Measurements from ENCODE around the gene C1QL1.

Gene C1QL1

DNA sequence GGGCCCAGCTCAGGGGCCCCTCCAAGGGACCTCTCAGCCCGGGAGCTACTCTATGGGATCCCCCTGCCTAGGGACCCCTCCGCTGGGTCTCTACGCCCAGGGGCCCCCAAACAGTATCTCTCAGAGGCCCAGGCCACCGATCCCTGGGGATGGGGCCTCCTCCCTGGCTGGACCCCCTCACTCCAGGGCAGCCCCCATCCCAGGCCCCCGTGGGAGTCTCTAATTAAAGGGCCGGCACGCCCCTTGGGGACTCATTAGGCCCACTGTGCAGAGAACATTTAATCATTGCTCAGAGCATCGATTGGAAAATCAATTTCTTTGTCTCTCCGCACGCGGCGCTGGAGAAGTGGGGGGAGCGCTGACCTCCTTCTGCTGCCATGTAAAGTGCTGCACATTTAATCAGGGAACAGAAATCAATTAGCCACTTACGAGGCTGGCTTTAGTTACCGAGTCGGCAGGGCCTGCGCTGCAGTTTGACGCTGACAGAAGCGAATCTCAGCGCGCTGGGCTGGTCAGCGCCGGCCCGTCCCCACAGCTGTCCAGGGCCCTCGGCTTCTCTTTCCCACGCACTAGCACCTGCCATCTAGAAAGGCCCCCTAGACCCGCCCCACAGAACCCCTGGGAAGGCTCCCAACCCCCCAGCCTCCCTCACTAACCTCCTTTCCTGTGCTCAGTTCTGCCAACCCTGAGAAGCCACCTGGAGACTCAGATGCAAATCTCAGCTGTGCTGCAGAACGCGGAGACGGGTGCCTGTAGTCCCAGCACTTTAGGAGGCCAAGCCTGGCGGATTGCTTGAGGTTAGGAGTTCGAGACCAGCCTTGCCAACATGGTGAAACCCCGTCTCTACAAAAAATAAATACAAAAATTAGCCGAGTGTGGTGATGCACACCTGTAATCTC, 20.2 kb upstream of the C1QL1 start:
- DNase-seq, result no peak

DNA sequence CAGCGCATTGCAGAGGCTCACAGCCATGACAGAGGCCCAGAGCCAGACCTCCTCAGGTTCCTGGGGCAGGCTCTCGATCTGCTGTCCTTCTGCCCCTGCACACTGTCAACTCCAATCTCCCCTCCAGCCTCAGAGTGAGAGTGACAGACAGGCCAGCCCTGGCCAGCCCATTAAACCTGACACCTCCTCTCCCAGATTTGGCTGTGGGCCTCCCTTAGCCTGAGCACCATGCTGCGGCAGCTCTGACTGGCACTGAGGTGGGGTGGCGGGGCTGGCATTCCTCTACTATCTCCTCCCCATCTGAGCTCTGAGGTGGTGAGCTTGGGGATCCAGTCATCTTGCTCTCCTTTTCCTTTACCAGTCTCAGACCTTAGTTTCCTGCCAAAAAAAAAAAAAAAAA, 15.5 kb upstream of the C1QL1 start:
- DNase-seq, result no peak

DNA sequence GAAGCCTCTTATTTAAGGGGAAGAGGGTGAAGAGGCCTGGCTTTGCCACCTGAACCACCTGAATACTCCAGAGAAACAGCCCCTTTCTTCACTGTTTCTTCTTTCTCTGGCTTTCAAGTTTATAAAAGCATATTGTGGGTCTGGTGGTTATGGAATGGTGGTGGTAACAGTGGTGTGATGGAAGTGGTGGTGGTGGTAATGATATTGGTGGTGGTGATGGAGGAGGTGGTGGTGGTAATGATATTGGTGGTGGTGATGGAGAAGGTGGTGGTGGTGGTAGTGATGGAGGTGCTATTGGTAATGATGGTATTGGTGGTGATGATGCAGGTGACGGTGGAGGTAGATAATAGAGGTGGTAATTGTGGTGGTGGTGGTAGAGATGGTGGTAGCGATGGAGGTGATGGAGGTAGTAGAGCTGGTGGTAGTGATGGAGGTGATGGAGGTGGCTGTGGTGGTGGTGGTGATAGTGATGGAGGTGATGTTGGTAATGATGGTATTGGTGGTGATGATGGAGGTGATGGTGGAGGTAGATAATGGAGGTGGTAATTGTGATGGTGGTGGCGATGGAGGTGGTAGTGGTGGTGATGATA, 14.1 kb upstream of the C1QL1 start:
- no peak for DNase-seq

DNA sequence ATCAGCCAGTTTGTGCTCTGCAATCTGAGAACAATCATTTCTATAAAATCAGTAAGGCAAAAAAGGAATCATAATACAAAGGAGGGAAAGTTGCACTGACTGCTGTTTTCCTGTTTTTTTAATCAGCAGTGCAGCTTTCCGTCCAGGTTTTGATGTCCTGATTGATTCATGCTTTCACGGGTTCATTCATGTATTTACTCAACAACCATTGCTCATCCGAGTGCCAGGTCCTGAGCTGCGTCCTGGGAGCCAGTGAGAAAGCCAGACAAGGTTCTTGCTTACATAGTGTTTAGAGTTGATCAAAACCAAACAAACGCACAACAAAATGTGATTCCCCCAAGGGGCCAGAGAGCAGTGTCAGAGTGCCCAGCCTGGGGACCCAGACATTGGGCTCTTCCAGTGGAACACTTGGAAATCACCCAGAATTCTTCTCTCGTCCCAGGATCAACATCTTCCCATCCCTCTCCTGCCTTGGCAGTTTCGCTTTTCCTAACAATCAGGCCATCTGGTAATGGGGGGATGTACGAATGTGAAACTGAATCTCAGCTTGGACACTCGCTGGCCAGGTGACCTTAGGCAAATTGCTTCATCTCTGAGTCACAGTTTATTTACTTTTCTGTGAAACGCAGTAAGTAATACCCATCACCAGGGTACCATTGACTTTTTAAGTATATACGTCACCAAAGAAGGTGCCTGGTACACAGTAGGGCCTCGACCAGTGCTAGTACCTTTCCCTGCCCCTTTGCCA, 13.3 kb upstream of the C1QL1 start:
- no peak for DNase-seq

DNA sequence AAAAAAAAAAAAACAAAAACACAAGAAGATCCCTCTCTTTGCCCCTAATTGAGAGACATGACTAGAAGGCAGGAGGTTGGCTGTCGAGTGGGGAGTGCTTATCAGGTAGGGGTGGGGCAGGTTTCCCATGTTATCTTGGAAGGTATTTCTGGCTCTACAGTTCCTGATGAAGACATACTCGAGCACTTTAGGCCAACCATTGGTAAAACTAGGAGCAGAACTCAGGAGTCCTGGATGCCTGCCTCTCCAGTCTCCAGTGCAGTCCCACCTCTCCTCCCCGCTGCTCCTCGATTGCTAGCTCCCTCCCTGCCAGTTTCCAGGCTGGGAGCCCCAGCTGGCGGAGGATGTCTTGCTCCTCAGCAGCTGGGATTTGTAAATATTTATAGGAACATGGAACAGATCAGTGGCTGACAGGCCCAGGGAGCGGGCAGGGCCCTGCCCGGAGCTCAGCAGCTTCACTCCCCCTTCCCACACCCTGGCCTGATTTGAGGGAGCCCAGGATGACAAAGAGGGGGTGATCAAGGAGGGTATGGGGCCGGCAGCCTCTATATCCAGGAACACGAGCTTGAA, 11.4 kb upstream of the C1QL1 start:
- DNase-seq, result no peak

DNA sequence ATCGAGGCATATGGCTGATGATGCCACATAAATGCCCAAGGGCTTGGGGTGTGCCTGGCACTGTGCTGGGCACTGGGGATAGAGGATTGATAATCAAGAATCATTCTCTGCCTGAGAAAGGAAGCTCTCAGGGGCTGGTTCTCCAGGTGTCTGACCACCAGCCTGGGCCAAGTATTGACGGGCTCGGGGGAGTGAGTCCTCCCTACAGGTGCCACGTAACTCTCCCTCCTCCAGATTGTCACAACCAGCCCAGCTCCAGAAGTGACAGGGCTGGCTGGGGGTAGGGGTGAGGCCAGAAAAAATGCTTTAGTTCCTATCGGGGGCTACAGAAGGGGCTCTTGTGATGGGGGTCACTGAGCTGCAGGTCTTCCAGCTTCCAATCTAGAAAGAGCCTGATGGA, 10.7 kb upstream of the C1QL1 start:
- DNase-seq, result no peak

DNA sequence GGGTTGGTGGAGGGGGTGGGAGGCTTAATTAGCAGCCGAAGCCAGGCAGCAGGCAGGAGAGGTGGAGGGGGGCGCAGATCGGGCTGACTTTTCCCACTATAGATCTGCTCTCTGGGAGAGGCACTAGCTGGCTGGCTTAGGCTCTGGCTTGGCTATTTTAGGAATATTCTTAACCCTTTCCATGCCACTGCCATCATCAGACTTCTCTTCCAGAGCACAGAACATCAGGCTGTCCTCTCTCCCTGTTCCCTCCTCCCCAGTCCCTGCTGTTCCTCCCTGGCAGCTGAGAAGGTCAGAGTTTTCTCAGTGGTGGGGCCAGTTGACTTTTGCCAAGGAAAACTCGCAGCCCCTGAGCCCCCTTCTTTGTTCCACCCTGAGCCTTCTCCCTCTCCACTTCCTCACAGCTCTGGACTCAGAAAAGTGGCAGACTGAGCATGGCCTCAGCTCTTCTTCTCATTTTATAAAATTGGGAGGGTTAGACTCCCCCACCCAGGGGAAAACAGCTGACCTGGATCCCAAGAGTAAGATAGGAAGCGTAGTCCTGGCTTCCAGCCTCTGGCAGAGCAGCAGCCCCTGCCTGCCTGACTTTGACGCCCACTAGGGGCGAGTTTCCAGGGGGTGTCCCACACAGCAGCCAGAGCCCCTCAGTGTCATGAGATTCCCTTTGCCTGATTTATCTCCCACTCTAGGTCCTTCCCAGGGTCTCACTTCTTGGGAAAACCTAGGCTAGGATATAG, 9.9 kb upstream of the C1QL1 start:
- no peak for DNase-seq

DNA sequence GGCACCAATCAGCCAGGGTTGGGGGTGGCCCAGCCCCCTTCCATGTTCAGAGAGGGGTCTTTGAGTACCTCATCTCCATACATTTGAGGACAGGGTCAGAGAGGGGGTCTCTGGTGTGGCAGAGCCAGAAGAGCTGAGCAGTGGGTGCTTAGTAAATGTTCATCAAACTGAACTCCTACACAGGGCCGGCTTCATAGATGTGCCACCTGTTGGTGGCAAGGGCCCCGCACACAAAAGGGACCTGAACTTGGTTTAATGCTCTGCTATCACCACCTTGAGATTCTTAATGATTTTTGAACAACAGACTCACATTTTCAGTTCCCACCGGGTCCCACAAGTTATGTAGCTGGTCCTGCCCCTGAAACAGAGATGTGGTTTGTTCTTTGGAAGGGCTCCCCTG, 9.0 kb upstream of the C1QL1 start:
- no peak for DNase-seq

DNA sequence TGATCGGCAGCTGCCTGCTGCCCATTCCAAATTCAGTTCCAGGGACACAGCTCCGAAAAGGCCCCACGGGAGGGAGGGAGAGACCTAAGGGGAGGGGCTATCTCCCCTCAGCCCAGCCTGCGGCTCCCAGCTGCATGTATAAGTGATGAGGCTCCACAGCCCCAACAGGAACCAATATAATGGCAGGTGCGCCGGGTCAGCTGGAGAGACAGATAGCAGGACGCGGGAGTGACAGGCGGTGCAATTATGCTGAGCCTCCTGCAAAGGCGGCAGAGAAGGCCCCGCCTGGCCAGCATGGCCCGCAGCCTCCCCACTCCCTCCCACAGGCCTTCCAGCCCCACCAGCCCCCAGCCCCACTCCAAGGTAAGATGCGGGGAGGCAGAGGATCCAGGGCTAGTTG, 8.1 kb upstream of the C1QL1 start:
- DNase-seq, result no peak

DNA sequence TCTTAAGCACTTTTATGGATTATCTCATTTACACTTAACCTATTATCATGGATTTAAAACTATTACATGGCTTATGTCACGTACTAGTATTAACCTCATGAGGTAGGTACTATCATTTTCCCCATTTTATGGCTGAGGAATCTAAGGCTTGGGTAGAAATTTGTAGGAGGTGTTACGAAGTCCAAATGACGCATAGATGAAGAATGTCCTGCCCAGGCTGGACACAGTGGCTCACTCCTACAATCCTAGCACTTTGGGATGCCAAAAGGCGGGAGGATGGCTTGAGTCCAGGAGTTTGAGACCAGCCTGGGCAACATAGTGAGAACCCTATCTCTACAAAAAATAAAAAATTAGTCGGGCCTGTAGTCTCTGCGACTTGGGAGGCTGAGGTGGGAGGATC, 4.8 kb upstream of the C1QL1 start:
- no peak for DNase-seq

DNA sequence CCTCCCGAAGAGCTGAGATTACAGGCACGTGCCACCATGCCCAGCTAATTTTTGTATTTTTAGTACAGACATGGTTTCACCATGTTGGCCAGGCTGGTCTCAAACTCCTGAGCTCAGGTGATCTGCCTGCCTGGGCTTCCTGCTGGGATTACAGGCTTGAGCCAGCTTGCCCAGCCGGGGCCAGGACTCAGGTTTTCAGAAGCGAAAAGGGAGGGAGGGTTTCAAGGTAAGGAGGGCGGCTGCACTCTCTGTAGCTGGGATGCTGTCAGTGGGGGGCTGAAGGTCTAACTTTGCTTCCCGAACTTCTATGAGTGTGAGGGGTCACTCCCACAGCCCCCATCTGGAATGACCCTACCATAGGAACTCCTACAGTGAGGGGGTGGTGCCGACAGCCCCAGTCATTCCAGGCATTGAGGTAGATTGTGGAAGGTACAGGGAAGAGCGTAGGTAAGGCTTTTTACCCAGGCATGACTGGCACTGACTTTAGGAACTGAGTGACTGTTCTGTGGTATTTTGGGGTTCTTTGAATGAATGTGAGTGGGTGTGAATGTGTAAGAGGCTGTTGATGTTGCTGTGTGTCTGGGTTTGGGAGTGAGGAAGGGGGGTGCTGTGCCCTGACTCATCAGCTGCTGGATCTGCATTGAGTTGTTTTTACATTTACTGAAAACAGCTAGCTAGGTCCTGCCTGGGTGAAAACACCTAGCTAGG, 3.8 kb upstream of the C1QL1 start:
- no peak for DNase-seq

DNA sequence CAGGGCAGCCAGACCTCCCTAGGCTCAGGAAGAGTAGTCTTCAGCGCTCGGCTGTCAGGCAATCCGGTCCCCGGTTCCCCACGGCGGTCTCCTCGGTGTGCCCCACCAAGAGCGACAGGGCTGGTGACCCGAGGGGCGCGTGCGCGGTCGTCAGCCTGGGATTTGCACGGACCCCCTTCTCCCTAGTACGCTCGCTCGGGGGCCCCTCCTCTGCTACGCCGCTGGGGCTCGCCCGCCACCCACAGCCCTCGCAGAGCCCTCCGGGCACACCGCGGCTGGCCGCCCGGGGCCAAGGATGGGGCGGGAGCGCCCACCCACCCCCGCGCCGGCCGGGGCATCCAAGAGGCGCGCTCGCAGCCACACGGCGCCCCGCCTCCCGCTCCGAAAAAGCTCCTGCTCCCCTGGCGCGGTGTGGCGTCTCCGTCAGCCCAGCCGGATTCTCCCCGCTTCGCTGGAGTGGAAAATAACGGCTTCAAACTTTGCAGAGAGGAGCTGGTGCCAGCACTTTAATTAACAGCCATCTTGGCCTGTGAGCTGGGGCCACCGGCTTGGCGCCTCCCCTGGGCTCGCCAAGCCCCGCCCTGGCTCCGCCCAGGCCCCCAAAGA, 2.1 kb upstream of the C1QL1 start:
- no peak for DNase-seq

DNA sequence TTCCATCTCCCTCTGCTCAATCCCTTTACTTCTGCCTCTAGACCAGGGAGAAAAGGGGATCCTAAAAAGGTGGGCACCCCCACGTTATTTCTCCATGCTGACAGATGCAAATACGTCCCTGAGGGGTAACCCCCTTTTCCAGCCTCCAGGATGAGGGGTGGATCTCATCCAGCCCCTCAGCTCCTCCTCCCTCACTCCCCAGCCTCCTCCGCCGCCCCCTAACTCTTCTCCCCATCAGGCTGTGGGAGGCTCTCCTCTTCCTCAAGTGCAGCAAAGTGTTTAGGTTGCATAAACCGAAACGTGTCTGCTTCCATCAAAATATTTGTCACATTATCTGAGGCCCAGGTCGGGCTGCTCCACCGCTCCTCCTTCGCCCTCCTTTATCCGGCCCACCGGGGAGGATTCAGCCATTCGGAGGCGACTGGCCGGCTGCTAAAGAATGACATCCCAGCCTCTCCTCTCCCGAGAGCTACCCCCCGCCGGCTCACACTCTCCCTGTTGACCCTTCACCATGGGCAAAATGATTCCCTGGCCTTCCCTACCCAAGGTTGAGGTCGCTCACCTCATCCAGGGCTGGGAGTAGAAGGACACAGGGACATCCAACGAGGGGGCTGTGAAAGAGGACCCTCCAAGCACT, 1.2 kb upstream of the C1QL1 start:
- DNase-seq, result no peak

DNA sequence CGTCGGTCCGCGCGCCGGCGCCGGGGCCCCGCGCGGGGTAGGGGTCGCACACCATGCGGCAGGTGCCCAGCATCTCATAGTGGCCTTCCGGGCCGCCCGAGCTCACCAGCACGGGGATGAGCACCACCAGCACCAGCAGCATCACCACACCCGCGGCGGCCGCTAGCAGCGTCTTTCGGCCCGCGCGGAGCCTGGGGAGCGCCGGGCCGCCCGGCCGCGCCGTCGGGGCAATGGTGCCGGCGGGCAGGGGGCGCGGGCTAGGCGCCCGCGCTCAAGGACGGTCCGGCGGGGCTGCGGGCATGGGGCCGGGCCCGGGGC, 237 bp downstream of the C1QL1 start:
- no peak for DNase-seq

DNA sequence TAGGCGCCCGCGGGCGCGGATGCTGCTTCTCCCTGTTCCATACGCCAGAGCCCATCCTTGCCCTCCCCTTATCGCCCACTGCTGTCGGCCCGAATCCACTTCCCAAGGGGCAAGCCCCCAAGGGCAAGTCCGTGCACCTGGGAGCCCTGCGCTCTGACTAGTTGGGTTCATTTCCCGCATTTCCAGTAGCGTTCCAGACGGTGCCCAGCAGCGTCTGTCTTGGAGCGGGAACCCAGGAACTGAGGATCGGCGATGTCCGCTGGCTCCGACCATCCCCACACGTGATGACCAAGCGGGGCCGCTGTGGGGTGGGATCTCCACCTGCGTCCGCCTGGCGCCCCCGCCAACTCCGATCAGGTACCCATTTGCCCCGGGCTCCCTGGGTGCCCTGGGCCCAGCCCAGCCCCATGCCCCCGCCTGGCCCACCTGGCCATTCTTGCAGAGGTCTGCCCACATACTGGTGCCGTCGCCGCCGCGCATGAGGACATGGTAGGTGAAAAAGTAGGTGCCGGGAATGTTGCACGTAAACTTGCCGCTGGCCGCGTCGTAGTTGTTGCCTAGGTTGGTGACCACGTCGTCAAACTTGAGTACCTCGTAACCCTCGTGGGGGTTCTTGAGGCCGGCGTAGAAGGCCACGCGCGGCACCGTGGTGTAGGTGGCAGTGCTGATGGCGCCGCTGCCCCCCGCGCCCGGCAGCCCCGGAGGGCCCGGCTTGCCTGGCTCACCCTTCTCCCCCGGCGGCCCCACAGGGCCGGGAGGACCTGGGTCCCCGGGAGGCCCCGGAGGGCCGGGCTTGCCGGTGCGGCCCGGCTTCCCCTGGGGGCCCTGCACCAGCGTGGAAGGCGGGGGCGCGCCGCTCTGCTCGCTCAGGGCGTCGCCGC, 837 bp downstream of the C1QL1 start:
- no peak for DNase-seq

DNA sequence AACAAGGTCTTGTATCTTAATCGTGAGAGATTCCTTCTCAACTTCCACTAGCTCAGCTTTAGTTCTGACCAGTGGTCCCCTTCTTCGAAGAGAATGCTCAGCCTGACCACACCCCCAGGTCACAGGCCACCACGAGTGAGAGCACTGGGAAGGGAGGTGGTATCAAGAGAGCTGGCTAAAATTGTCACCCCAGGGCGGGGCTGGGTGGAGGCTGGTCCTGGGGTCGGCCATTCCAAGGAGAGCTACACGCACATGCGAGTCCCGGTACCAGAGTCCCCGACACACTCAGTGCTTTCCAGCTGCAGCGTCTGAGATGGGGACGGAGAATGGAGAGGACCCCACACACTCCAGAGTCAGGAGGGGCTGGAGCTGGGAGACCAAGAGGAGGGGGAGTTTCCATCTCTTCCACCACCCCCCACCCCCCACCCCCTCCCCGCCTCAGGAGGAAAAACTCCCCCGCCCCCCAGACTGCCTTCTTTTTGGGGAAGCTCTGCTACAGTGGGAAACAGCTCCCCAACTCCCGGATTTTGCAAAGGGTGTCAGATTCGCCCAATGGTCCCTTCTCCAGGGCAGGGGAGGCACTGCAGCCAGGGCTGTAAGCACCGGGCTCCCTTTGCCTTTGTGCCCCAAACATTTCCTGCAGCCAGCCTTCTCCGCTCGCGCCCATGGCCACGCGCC, 1.6 kb downstream of the C1QL1 start:
- no peak for DNase-seq

DNA sequence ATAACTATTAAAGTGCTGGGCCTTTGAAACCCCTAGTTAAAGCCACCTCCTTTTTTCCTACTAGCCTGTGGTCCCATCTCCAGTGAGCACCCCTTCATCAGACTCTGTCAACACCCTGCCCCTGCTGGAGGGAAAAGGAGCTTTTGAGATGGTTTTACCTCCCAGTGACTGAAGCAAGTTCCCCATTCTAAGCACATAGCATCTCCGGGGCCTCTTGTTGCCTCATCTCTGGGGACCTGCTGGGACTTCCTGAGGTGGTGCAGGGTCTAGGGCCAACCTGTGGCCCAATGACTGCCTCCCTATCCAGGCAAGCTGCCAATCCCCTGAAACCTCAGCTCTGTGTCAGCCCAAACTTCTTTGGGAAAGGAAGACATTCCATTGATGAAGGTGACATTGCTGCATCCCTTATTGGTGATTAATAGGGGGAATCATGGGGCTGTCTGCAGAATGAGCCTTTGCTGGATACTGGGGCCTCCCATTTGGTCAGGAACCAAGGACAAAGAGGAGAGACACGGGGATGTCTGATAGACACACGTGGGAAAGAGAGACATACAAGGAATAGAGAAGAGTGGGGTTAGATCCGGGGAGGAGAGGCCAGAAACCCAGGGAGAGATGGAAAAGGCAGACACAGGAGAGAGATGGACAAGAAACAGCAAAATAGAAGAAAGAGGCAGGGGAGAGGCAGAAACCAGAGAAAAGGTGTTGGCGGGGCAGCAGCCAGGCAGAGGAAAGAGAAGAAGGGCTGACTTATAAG, 2.4 kb downstream of the C1QL1 start:
- DNase-seq, result peak; percentile 8

DNA sequence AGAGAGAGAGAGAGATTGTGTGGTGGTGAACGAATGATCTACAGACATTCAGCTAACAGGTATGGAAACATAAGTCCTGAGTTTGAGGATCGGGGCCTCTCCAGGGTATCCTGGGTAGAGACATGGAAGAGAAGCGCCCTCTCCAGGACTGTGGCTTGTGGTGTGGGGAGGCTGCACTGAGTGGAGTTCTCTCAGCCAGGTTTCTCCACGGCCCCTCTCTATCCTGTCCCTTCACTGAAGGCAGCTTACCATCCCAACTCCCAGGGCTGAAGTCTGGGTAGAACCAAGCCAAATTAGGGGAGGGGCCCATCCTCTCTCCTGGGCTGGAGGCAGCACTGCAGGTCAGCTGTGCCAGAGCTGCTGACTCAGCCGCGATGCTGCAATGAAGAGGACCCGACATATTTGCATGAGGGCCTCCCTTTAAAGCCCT, 6.2 kb downstream of the C1QL1 start:
- no peak for DNase-seq

DNA sequence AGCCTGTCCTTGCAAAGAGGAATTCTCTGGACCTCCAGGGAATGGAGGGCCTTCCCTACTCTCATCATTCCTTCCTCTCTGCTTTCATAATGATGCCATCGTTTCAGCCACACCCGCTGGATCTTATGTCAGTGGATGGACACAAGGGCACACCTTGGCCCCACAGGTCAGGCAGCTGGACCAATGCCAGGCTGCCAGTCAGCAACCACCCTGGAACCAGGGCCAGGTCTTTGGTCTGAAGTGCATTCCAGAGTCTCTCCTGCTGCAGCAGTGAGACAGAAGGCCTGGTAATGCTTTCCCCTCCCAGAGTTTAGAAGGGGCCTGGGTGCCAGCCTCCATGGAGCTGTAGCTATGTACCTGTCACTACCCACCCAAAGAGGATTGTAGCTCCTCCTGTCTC, 7.4 kb downstream of the C1QL1 start:
- DNase-seq, result no peak

All from GF-D8 (cell line).